ENCODE data around the gene VSIG1. TPM values are rescaled to one million over a fixed set of nuclear protein-coding genes. Genes with fewer than 3 reads are reported as not detected.

Gene VSIG1
- total and polyA plus RNA-seq, 3 donors from 2014 or later = 154 to 333 (median 193) TPM

- WGBS, 2 donors = 84 to 96% methylated on average over 3 to 5 of the region's 5 CpGs
- no peak for DNase-seq
- Histone ChIP-seq H3K27me3 (no peaks in the 10 kb centered on the region), H3K27ac (no peak overlapping the region), H3K36me3 (ENCODE audit: low read depth, missing control alignments) (no peaks in the 10 kb centered on the region), H3K9me3 (no peaks in the 10 kb centered on the region), H3K4me3 (no peak overlapping the region), H3K4me1 (no peaks in the 10 kb centered on the region)
- TF ChIP-seq POLR2A (IDR thresholded peaks at IDR 0.05) (no peak), CTCF (IDR thresholded peaks at IDR 0.05) (no peak)
- intact Hi-C loops (cut with DNase I; ENCODE audit: low total_unique reads) = no loop called here
These were observed 11.9 kb upstream of the VSIG1 start for GRCh38 chrX:108032944-108033343.

DNA sequence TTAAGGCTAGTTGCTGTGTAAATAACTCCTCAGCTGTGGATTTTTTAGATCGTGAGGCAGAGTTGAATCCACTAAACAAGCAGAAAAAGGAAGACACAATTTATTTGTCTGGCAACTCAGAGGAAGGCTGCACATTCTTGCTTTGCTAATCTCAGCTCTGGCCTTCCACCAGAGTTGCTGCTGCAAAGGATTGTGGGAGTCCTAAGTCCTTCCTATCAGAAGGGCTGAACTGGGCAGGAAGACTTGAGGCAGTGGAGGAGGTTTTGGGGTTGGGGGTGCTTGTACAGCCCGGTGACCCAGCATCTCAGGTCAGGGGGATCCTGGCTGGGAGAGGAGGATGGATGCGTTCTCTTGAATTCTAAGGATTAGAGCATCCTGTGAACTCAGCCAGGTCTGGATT, 11.0 kb upstream of the VSIG1 start:
- no peaks in the 10 kb centered on the region for H3K36me3 ChIP-seq (ENCODE audit: low read depth, missing control alignments)
- H3K27me3 ChIP-seq = no peaks in the 10 kb centered on the region
- H3K9me3 ChIP-seq = no peaks in the 10 kb centered on the region
- no peaks in the 10 kb centered on the region for H3K4me1 ChIP-seq
- 25 to 47% methylated on average over 2 to 3 of the region's 3 CpGs for WGBS, 2 donors
- TF ChIP-seq CTCF (IDR thresholded peaks at IDR 0.05) (no peak), POLR2A (IDR thresholded peaks at IDR 0.05) (no peak)
- no peak for DNase-seq
- H3K27ac ChIP-seq = no peak overlapping the region
- intact Hi-C loops (cut with DNase I; ENCODE audit: low total_unique reads) = no loop called here
- no peak overlapping the region for H3K4me3 ChIP-seq

- Histone ChIP-seq H3K4me1 (no peaks in the 10 kb centered on the region), H3K36me3 (ENCODE audit: low read depth, missing control alignments) (no peaks in the 10 kb centered on the region), H3K9me3 (no peaks in the 10 kb centered on the region), H3K27ac (no peak overlapping the region), H3K4me3 (no peak overlapping the region), H3K27me3 (no peaks in the 10 kb centered on the region)
- intact Hi-C loops (cut with DNase I; ENCODE audit: low total_unique reads) = no loop called here
- WGBS, 2 donors = 86 to 90% methylated on average over 3 of the region's 3 CpGs
- TF ChIP-seq CTCF (IDR thresholded peaks at IDR 0.05) = no peak
- TF ChIP-seq POLR2A (IDR thresholded peaks at IDR 0.05) = no peak
- DNase-seq = no peak
These were observed 10.1 kb upstream of the VSIG1 start for GRCh38 chrX:108034725-108035124.

- intact Hi-C loops (cut with DNase I; ENCODE audit: low total_unique reads) = no loop called here
- Histone ChIP-seq H3K27ac (no peak overlapping the region), H3K27me3 (no peaks in the 10 kb centered on the region), H3K9me3 (no peaks in the 10 kb centered on the region), H3K4me3 (no peak overlapping the region), H3K36me3 (ENCODE audit: low read depth, missing control alignments) (no peaks in the 10 kb centered on the region), H3K4me1 (no peaks in the 10 kb centered on the region)
- no peak for DNase-seq
- TF ChIP-seq POLR2A (IDR thresholded peaks at IDR 0.05) (no peak), CTCF (IDR thresholded peaks at IDR 0.05) (no peak)
- 92 to 100% methylated on average over 1 to 4 of the region's 4 CpGs for WGBS, 2 donors
These were observed 8.4 kb upstream of the VSIG1 start for GRCh38 chrX:108036298-108036973.

- Histone ChIP-seq H3K36me3 (ENCODE audit: low read depth, missing control alignments) (no peaks in the 10 kb centered on the region), H3K9me3 (no peaks in the 10 kb centered on the region), H3K27me3 (no peaks in the 10 kb centered on the region), H3K4me3 (no peak overlapping the region), H3K27ac (no peak overlapping the region), H3K4me1 (no peaks in the 10 kb centered on the region)
- no peak for DNase-seq
- WGBS, 2 donors = 33 to 50% methylated on average over 1 of the region's 1 CpG
- TF ChIP-seq POLR2A (IDR thresholded peaks at IDR 0.05) (no peak), CTCF (IDR thresholded peaks at IDR 0.05) (no peak)
- intact Hi-C loops (cut with DNase I; ENCODE audit: low total_unique reads) = no loop called here
These were observed 4.8 kb downstream of the VSIG1 start for GRCh38 chrX:108049649-108050048.
